ENCODE data around the gene POLR1A. TPM values are rescaled to one million over a fixed set of nuclear protein-coding genes. Genes with fewer than 3 reads are reported as not detected.

Gene POLR1A
- total RNA-seq, 4 donors from 2014 or later = 20.1 to 31.7 (median 29.4) TPM

DNA sequence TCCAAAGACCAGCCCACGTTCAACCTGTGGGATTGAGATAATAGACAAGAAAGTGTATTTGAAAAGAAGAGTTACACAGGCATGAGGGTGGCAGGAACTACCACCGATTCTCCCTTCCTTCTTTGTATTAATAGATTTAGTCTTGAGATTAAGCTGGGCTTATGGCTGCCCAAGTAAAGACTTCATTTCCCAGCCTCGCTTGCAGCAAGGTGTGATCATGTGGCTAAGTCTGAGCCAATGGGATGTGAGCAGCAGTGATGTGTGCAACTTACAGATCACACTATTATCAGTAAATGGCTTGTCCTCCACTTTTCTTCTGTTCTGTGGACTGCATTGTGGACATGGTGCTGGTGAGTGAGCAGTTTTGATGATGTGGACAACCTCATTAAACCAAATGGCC lies 101.7 kb downstream of the POLR1A start:
- Histone ChIP-seq H3K27ac (no peak overlapping the region), H3K4me3 (no peak overlapping the region), H3K36me3 (no peaks in the 10 kb centered on the region), H3K4me1 (no peaks in the 10 kb centered on the region), H3K9me3 (peaks cover 0 to 17% (median 0%) of the 10 kb centered on the region in 3 donors), H3K27me3 (no peaks in the 10 kb centered on the region)
- DNase-seq (no peak), ATAC-seq (no peak)
- no peak for TF ChIP-seq POLR2A (IDR thresholded peaks at IDR 0.05)
- TF ChIP-seq, protein P1, sequence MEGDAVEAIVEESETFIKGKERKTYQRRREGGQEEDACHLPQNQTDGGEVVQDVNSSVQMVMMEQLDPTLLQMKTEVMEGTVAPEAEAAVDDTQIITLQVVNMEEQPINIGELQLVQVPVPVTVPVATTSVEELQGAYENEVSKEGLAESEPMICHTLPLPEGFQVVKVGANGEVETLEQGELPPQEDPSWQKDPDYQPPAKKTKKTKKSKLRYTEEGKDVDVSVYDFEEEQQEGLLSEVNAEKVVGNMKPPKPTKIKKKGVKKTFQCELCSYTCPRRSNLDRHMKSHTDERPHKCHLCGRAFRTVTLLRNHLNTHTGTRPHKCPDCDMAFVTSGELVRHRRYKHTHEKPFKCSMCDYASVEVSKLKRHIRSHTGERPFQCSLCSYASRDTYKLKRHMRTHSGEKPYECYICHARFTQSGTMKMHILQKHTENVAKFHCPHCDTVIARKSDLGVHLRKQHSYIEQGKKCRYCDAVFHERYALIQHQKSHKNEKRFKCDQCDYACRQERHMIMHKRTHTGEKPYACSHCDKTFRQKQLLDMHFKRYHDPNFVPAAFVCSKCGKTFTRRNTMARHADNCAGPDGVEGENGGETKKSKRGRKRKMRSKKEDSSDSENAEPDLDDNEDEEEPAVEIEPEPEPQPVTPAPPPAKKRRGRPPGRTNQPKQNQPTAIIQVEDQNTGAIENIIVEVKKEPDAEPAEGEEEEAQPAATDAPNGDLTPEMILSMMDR (IDR thresholded peaks at IDR 0.05 in 4 of 5, conservative IDR thresholded peaks at IDR 0.05 in 1 of 5) = no peak
- in situ Hi-C loops (cut with MboI; ENCODE audit: low sequenced_read_pairs in 4 of 4) = no loop called here
- intact Hi-C loops (cut with DNase I; ENCODE audit: low total_unique reads) = no loop called here

DNA sequence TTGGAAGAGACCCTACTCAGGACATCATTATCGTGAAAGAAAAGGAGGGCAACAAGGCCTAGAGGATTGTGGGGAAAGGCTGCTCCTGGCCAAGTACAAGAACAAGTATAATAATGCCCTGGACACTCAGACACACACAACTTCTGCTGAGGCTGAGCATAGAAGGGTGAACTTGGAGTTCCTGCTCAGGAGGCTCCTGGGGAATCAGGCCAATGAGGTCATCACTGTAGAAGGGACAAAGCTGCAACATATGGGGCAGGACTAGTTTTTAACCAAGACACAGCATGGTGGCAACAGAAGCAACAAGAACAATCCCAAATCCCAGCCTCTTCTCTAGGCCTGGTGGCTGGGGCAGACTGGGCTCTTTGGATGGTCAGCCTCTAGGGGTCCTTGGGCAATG lies 102.6 kb downstream of the POLR1A start:
- in situ Hi-C loops (cut with MboI; ENCODE audit: low sequenced_read_pairs in 4 of 4) (no loop called here), intact Hi-C loops (cut with DNase I; ENCODE audit: low total_unique reads) (no loop called here)
- H3K27me3 ChIP-seq = no peaks in the 10 kb centered on the region
- H3K27ac ChIP-seq = no peak overlapping the region
- H3K4me3 ChIP-seq = no peak overlapping the region
- peaks cover 0 to 17% (median 0%) of the 10 kb centered on the region in 3 donors for H3K9me3 ChIP-seq
- H3K4me1 ChIP-seq = peaks cover 0 to 3% of the 10 kb centered on the region in 2 donors
- DNase-seq = peak in 1 of 2 donors; percentile 0
- H3K36me3 ChIP-seq = no peaks in the 10 kb centered on the region
- no peak for TF ChIP-seq POLR2A (IDR thresholded peaks at IDR 0.05)
- TF ChIP-seq, protein P1 (IDR thresholded peaks at IDR 0.05 in 4 of 5, conservative IDR thresholded peaks at IDR 0.05 in 1 of 5) = no peak
- no peak for ATAC-seq

DNA sequence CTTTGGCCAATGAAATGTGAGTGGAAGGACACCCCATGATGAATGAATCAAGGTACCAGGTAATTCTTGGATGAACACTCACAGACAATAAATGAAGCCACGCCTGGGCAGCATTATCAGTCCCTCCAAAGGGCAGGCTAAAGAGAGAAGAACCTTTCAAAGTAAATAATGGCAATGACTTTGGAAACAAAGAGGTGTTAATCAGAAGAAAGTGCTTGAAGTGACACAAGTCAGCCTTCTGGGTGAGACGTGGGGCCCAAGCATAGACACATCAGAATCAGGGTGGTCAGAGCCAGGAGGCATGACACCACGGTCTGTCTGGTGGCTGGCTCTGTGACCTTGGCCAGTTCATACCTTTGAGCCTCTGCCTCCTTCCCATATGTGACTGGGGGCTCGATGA lies 103.3 kb downstream of the POLR1A start:
- intact Hi-C loops (cut with DNase I; ENCODE audit: low total_unique reads) (no loop called here), in situ Hi-C loops (cut with MboI; ENCODE audit: low sequenced_read_pairs in 4 of 4) (no loop called here)
- Histone ChIP-seq H3K4me3 (no peak overlapping the region), H3K36me3 (no peaks in the 10 kb centered on the region), H3K9me3 (peaks cover 0 to 17% (median 0%) of the 10 kb centered on the region in 3 donors), H3K4me1 (peaks cover 4 to 10% of the 10 kb centered on the region in 2 donors), H3K27me3 (no peaks in the 10 kb centered on the region), H3K27ac (no peak overlapping the region)
- DNase-seq (no peak), ATAC-seq (no peak)
- TF ChIP-seq POLR2A (IDR thresholded peaks at IDR 0.05) = no peak
- TF ChIP-seq, protein P1 (IDR thresholded peaks at IDR 0.05 in 4 of 5, conservative IDR thresholded peaks at IDR 0.05 in 1 of 5) = no peak

DNA sequence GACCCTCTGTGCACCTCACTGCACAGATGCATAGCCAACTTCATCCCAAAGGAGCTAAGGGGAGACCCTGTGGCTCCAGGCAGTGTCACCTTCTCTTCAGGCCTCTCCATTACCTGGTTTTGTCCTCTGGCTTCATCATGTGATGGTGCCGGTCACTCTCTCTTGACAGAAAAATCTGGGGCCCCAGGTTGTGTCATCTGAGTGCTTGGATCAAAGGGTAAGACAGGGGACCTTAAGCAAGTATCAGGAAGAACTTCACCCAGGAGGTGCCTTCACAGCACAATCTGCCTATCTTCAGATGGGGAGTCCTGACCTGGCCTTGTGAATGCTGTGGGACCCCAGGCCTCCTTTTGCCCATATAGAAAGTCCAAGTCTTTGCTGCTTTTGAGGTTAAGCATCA lies 104.4 kb downstream of the POLR1A start:
- Histone ChIP-seq H3K27me3 (no peaks in the 10 kb centered on the region), H3K36me3 (no peaks in the 10 kb centered on the region), H3K27ac (no peak overlapping the region), H3K4me3 (no peak overlapping the region), H3K4me1 (peaks cover 15 to 17% of the 10 kb centered on the region in 2 donors), H3K9me3 (peaks cover 0 to 12% (median 0%) of the 10 kb centered on the region in 3 donors)
- no peak for DNase-seq
- ATAC-seq = no peak
- TF ChIP-seq, protein P1 (IDR thresholded peaks at IDR 0.05 in 4 of 5, conservative IDR thresholded peaks at IDR 0.05 in 1 of 5) = no peak
- TF ChIP-seq POLR2A (IDR thresholded peaks at IDR 0.05) = no peak
- intact Hi-C loops (cut with DNase I; ENCODE audit: low total_unique reads) (no loop called here), in situ Hi-C loops (cut with MboI; ENCODE audit: low sequenced_read_pairs in 4 of 4) (no loop called here)

DNA sequence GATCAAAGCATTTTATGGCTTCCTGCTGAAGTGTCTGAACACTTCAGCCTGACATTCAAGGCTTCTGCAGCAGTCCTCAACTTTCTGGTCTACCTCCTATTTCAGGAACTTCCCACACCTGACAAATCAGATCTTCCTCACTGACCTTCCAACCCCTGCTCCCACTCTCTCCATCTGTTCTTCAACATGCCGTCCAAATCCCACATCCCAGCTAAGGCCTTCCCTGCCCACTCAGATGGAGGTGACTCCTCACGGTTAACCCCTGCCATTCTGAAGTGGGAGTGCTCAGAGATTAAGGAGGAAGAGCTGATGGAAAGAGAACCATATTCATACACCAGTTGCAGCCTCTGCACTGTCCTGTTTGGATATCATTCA lies 104.8 kb downstream of the POLR1A start:
- peaks cover 17 to 19% of the 10 kb centered on the region in 2 donors for H3K4me1 ChIP-seq
- no peak overlapping the region for H3K4me3 ChIP-seq
- no peak overlapping the region for H3K27ac ChIP-seq
- DNase-seq (no peak), ATAC-seq (no peak)
- no peak for TF ChIP-seq POLR2A (IDR thresholded peaks at IDR 0.05)
- TF ChIP-seq, protein P1 (IDR thresholded peaks at IDR 0.05 in 4 of 5, conservative IDR thresholded peaks at IDR 0.05 in 1 of 5) = no peak
- H3K27me3 ChIP-seq = no peaks in the 10 kb centered on the region
- in situ Hi-C loops (cut with MboI; ENCODE audit: low sequenced_read_pairs in 4 of 4) = no loop called here
- intact Hi-C loops (cut with DNase I; ENCODE audit: low total_unique reads) = no loop called here
- peaks cover 0 to 8% (median 0%) of the 10 kb centered on the region in 3 donors for H3K9me3 ChIP-seq
- H3K36me3 ChIP-seq = no peaks in the 10 kb centered on the region

Measured in gastrocnemius medialis (tissue), 4 donors.